ENCODE data around the gene SLC66A2. TPM values are rescaled to one million over a fixed set of nuclear protein-coding genes. Genes with fewer than 3 reads are reported as not detected.

SLC66A2 gene
- total and polyA plus RNA-seq, 2 of the 13 experiments (the other 11 are each of a cell fraction or from before 2014, with no cell fraction given) = 33.5 to 41.9 TPM

- no peak for TF ChIP-seq SP1 (IDR thresholded peaks at IDR 0.05)
- no peak for TF ChIP-seq SP1 (CRISPR knock-in tag; IDR thresholded peaks at IDR 0.05)
- TF ChIP-seq ZNF552 (CRISPR knock-in tag; IDR thresholded peaks at IDR 0.05; ENCODE audit: borderline replicate concordance) = no peak
- no peak for TF ChIP-seq KLF12 (CRISPR knock-in tag; IDR thresholded peaks at IDR 0.05; ENCODE audit: borderline replicate concordance)
- TF ChIP-seq, protein P1, sequence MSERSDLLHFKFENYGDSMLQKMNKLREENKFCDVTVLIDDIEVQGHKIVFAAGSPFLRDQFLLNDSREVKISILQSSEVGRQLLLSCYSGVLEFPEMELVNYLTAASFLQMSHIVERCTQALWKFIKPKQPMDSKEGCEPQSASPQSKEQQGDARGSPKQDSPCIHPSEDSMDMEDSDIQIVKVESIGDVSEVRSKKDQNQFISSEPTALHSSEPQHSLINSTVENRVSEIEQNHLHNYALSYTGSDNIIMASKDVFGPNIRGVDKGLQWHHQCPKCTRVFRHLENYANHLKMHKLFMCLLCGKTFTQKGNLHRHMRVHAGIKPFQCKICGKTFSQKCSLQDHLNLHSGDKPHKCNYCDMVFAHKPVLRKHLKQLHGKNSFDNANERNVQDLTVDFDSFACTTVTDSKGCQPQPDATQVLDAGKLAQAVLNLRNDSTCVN (CRISPR knock-in tag; IDR thresholded peaks at IDR 0.05; ENCODE audit: borderline replicate concordance) = no peak
These were observed 10.9 kb upstream of the SLC66A2 start (continued) for GRCh38 chr18:79962311-79962710.

DNA sequence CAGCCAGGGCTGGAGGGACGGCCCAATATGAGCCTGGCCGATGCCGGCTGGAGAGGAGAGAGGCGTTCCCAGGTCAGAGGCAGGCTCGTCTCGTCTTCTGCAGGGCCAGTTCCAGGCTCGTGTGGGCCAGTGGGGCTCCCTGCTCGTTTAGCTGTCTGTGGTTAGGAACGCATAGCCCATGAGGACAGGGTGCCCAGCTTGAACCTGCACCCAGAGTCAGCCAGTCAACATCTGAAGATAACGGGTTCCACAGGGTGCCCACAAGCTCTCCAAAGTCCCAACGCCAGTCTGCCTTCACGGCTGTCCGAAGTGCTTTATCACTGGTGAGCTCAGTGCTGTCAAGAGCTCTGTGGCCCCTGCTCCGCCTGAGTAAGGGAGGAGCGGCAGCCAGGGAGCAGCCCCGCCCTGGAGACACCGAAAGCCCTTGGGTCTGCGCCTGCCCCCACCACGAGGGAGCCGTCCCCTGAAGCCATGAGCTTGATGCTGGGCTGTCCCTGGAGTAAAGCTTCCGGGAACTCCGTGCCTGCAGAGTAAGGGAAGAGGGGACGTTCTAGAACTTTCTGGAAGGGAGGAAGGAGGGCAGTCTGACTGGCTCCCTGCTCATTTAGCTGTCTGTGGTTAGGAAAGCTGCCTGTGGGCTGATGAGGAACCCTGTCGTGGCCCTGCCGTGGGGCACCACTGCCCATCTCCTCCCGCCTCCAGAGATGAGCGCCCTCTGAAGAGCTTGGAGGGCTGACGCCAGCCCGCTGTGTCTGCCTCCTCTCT is 10.3 kb upstream of the SLC66A2 start:
- BruUV-seq (replicated peaks) = no TSS peak
- Histone ChIP-seq H3K79me2 (ENCODE audit: insufficient read depth, low read length) (peaks cover 15% of the 10 kb centered on the region), H3K4me3 (replicated peaks in 1 of 3; ENCODE audit: insufficient read depth in 1 of 3, low read depth in 2 of 3, low read length in 3 of 3) (peak overlapping the region; percentile 6 to 59 (median 27); a peak in 5 of 6 replicates), H3K4me1 (ENCODE audit: insufficient read depth, low read length) (peaks cover 64% of the 10 kb centered on the region), H3K9ac (ENCODE audit: insufficient read depth, low read depth, low read length) (peak overlapping the region; percentile 58), H4K20me1 (ENCODE audit: insufficient read depth, low read length) (no peaks in the 10 kb centered on the region), H3K36me3 (replicated peaks in 1 of 2; ENCODE audit: control insufficient read depth in 1 of 2, insufficient read depth in 2 of 2, low read length in 2 of 2) (no peaks in the 10 kb centered on the region), H3K27ac (ENCODE audit: extremely low read length, insufficient read depth, low read length) (peak overlapping the region; percentile 46), H3K27me3 (ENCODE audit: control insufficient read depth in 1 of 2, insufficient read depth in 2 of 2, low read length in 2 of 2) (no peaks in the 10 kb centered on the region), H2AFZ (ENCODE audit: low read length) (no peak overlapping the region), H3K4me2 (ENCODE audit: low read depth, low read length) (peak overlapping the region; percentile 81), H3K9me3 (ENCODE audit: low read length) (no peaks in the 10 kb centered on the region)
- ChIA-PET POLR2A (interaction anchor here (1.0 to 1.9 kb wide), 7 partner anchors 8 to 27 kb away, joined by 3 to 20 read pairs (median 5); partner anchors contain the start of gene SLC66A2), CTCF (ENCODE audit: low intra/inter-chr PET ratio, low total read pairs) (no interaction called here)
- in situ Hi-C loops (cut with HindIII; ENCODE audit: extremely low pct_ligation_motif_present, low pct_unique_long_range_greater_than_20kb) = no loop called here
- 46% methylated on average over 19 of the region's 29 CpGs for WGBS (ENCODE audit: low lambda C conversion rate)
- DNase-seq (ENCODE audit: low spot score) = peak; percentile 44
- FAIRE-seq = no peak
- intact Hi-C loops (cut with micrococcal nuclease; ENCODE audit: unreplicated experiment) = no loop called here
- ATAC-seq = peak; percentile 28
- TF ChIP-seq NFIB (CRISPR knock-in tag; IDR thresholded peaks at IDR 0.05; ENCODE audit: borderline replicate concordance) (no peak), ZNF331 (CRISPR knock-in tag; IDR thresholded peaks at IDR 0.05) (0 out of 2 replicates have a peak, but pooled peaks have one; percentile 2), MAX (IDR thresholded peaks at IDR 0.05) (peak; percentile 50), RARA (CRISPR knock-in tag; IDR thresholded peaks at IDR 0.05) (no peak), MXD3 (CRISPR knock-in tag; IDR thresholded peaks at IDR 0.05) (no peak), ESRRA (CRISPR knock-in tag; IDR thresholded peaks at IDR 0.05; ENCODE audit: low read depth) (no peak), ZGPAT (CRISPR knock-in tag; IDR thresholded peaks at IDR 0.05) (no peak), RFX3 (CRISPR knock-in tag; IDR thresholded peaks at IDR 0.05) (no peak), SALL2 (CRISPR knock-in tag; IDR thresholded peaks at IDR 0.05) (no peak), ZNF678 (CRISPR knock-in tag; IDR thresholded peaks at IDR 0.05) (no peak), HNRNPH1 (optimal IDR thresholded peaks at IDR 0.05; ENCODE audit: low read depth, low read length) (no peak), ZNF224 (CRISPR knock-in tag; IDR thresholded peaks at IDR 0.05) (no peak), ZNF136 (CRISPR knock-in tag; IDR thresholded peaks at IDR 0.05; ENCODE audit: low read depth) (no peak), ZNF570 (CRISPR knock-in tag; IDR thresholded peaks at IDR 0.05; ENCODE audit: borderline replicate concordance) (no peak), KDM3A (CRISPR knock-in tag; IDR thresholded peaks at IDR 0.05; ENCODE audit: low read depth) (no peak), MTA3 (CRISPR knock-in tag; IDR thresholded peaks at IDR 0.05) (no peak)
